Karpas-422 (cell line): Measurements from ENCODE around the gene FAM135A. TPM values are rescaled to one million over a fixed set of nuclear protein-coding genes. Genes with fewer than 3 reads are reported as not detected.
"Not testable (repeated sequence)": the region's sequence is repeated elsewhere in the genome, so short reads cannot be mapped to it uniquely, and the experiment has no call there.

Source experiments
- DNase-seq: peaks from one replicate; pipeline ENCODE4 v3.0.0-alpha.2; 2015
- H2AFZ ChIP-seq: fragments of 200-600 bp; sonication (generic); 2 replicates; pipeline ENCODE4 v1.6.1; 2014; ENCODE audit warnings: antibody characterized with exemption, low read length, mixed read lengths
- H3K27ac ChIP-seq: fragments of 200-600 bp; sonication (generic); 2 replicates; pipeline ENCODE4 v1.5.1; 2014; ENCODE audit warnings: mild to moderate bottlenecking, low read length, moderate library complexity
- H3K27me3 ChIP-seq: fragments of 200-600 bp; sonication (generic); 2 replicates; pipeline ENCODE4 v1.6.1; 2014; ENCODE audit warnings: low read length, mixed read lengths
- H3K36me3 ChIP-seq: fragments of 200-600 bp; sonication (generic); 2 replicates; pipeline ENCODE4 v1.6.1; 2014; ENCODE audit warnings: low read length, mixed read lengths; ENCODE audit not compliant: insufficient read depth
- H3K4me1 ChIP-seq: fragments of 200-600 bp; sonication (generic); 2 replicates; pipeline ENCODE4 v1.6.1; 2014; ENCODE audit warnings: mild to moderate bottlenecking, low read length, mixed read lengths
- H3K4me2 ChIP-seq: fragments of 200-600 bp; sonication (generic); 2 replicates; pipeline ENCODE4 v1.6.1; 2014; ENCODE audit warnings: low read length, low read depth, mild to moderate bottlenecking; ENCODE audit not compliant: poor library complexity, severe bottlenecking
- H3K4me3 ChIP-seq: fragments of 200-600 bp; sonication (generic); 2 replicates; pipeline ENCODE4 v1.5.1; 2014; ENCODE audit warnings: mild to moderate bottlenecking, antibody characterized with exemption, low read length, mixed read lengths
- H3K79me2 ChIP-seq: fragments of 200-600 bp; sonication (generic); 2 replicates; pipeline ENCODE4 v1.6.1; 2014; ENCODE audit warnings: mild to moderate bottlenecking, low read length, mixed read lengths
- H3K9ac ChIP-seq: fragments of 200-600 bp; sonication (generic); 2 replicates; pipeline ENCODE4 v1.6.0; 2014; ENCODE audit warnings: low read length
- H3K9me2 ChIP-seq: fragments of 200-600 bp; sonication (generic), shearing (Covaris generic); replicated peaks from 2 replicates; pipeline ENCODE4 v1.6.0; 2014; ENCODE audit warnings: mild to moderate bottlenecking, low read length, moderate library complexity; ENCODE audit not compliant: insufficient read depth
- H3K9me3 ChIP-seq: fragments of 300-700, 200-600 bp; sonication (generic); 2 replicates; pipeline ENCODE4 v1.6.1; 2014; ENCODE audit warnings: low read length, mixed read lengths
- H4K20me1 ChIP-seq: fragments of 200-600 bp; sonication (generic); 2 replicates; pipeline ENCODE4 v1.6.1; 2014; ENCODE audit warnings: mild to moderate bottlenecking, antibody characterized with exemption, low read length, low read depth; ENCODE audit not compliant: insufficient read depth
- total RNA-seq: library from RNA; depleted of rRNA; stranded (reverse); fragments of >200 nt; shearing (Covaris generic); gene quantifications from 2 replicates; pipeline ENCODE4 v1.2.3, GENCODE V29; 2014; ENCODE audit warnings: low replicate concordance

The FAM135A gene
- total RNA-seq, 1 experiment from 2014 or later = 83.0 TPM

DNA sequence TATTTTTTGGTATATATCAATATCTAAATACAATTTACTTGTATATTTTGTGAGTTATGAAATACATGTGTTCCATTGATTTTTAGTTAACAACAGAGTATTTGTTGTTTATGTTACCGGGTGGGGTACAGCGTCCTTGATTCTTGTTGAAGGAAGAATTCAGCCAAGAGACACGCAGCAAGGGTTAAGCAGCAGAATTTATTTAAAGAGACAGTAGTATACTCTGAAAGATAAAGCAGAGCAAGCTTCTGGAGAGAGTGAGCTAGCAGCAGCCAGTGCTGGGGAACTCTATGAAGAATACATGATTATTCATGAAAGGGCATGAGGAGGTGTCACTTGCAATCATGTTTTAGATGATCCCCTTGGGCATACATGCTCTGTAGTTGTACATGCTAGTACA is 76.1 kb downstream of the FAM135A start:
- no peaks in the 10 kb centered on the region for H3K9me2 ChIP-seq
- H3K79me2 ChIP-seq = 0 out of 2 replicates have a peak, but pooled peaks cover 4% of the 10 kb centered on the region
- DNase-seq = no peak
- no peak overlapping the region for H3K4me2 ChIP-seq
- H3K4me1 ChIP-seq = no peaks in the 10 kb centered on the region
- H3K4me3 ChIP-seq = no peak overlapping the region
- peaks cover 14% of the 10 kb centered on the region for H3K36me3 ChIP-seq
- H2AFZ ChIP-seq = no peak overlapping the region
- H3K9me3 ChIP-seq = no peaks in the 10 kb centered on the region
- no peaks in the 10 kb centered on the region for H3K27me3 ChIP-seq
- no peaks in the 10 kb centered on the region for H4K20me1 ChIP-seq
- no peak overlapping the region for H3K9ac ChIP-seq
- H3K27ac ChIP-seq = no peak overlapping the region

DNA sequence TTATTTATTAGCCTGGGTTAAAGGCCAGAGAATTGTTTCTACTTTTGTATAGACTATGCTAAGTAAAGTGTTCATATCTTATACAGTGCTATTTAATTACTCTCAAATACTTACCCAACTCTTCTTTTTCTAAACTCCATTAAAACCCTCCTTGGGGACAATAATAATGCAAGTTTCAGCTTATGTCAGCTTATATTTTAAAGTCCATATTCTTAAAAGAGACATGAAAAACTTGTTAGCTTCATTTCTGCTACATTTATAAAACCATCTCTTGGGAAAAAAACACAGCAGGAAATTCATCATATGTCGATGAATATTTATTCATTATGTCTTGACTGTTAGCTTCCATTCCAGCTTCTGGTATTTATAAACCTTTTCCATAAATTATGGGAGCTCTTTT is 81.5 kb downstream of the FAM135A start:
- Histone ChIP-seq H3K9me3 (no peaks in the 10 kb centered on the region), H2AFZ (no peak overlapping the region), H3K9ac (no peak overlapping the region), H3K27me3 (no peaks in the 10 kb centered on the region), H3K4me1 (no peaks in the 10 kb centered on the region), H3K9me2 (no peaks in the 10 kb centered on the region), H4K20me1 (no peaks in the 10 kb centered on the region), H3K27ac (no peak overlapping the region), H3K36me3 (peaks cover 12% of the 10 kb centered on the region), H3K79me2 (0 out of 2 replicates have a peak, but pooled peaks cover 6% of the 10 kb centered on the region), H3K4me2 (no peak overlapping the region), H3K4me3 (no peak overlapping the region)
- DNase-seq = no peak

DNA sequence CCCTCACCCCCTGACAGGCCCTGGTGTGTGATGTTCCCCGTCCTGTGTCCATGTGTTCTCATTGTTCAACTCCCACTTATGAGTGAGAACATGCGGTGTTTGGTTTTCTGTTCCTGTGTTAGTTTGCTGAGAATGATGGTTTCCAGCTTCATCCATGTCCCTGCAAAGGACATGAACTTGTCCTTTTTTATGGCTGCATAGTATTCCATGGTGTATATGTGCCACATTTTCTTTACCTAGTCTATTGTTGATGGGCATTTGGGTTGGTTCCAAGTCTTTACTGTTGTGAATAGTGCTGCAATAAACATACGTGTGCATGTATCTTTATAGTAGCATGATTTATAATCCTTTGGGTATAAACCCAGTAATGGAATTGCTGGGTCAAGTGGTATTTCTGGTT is 82.5 kb downstream of the FAM135A start:
- H3K4me2 ChIP-seq, H3K27me3 ChIP-seq, H3K79me2 ChIP-seq, H2AFZ ChIP-seq, H3K4me1 ChIP-seq, H3K27ac ChIP-seq, H3K9me2 ChIP-seq, DNase-seq, H3K4me3 ChIP-seq, H4K20me1 ChIP-seq, H3K9ac ChIP-seq, H3K9me3 ChIP-seq: not testable (repeated sequence)
- H3K36me3 ChIP-seq = peaks cover 16% of the 10 kb centered on the region

DNA sequence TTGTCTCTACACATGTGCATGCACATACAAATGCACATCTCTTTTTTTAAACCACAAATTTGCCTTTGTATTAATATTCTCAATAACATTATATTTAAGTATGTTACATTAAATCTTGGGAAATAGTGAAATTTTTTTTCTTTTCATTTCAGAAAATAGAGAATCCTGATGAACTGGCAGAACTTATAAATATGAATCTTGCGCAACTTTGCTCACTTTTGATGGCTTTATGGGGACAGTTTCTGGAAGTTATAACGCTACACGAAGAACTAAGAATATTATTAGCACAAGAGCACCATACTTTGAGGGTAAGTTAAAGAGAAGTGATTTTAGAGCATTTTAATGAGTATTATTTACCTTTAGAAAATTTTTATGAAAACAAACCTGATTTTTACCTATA is 89.2 kb downstream of the FAM135A start:
- no peaks in the 10 kb centered on the region for H3K9me2 ChIP-seq
- H2AFZ ChIP-seq = no peak overlapping the region
- no peaks in the 10 kb centered on the region for H3K4me1 ChIP-seq
- no peaks in the 10 kb centered on the region for H3K27me3 ChIP-seq
- H3K79me2 ChIP-seq = no peaks in the 10 kb centered on the region
- peaks cover 30% of the 10 kb centered on the region for H3K36me3 ChIP-seq
- no peak overlapping the region for H3K9ac ChIP-seq
- peaks cover 16% of the 10 kb centered on the region for H3K9me3 ChIP-seq
- H4K20me1 ChIP-seq = no peaks in the 10 kb centered on the region
- H3K27ac ChIP-seq = no peak overlapping the region
- no peak overlapping the region for H3K4me2 ChIP-seq
- DNase-seq = no peak
- H3K4me3 ChIP-seq = no peak overlapping the region

DNA sequence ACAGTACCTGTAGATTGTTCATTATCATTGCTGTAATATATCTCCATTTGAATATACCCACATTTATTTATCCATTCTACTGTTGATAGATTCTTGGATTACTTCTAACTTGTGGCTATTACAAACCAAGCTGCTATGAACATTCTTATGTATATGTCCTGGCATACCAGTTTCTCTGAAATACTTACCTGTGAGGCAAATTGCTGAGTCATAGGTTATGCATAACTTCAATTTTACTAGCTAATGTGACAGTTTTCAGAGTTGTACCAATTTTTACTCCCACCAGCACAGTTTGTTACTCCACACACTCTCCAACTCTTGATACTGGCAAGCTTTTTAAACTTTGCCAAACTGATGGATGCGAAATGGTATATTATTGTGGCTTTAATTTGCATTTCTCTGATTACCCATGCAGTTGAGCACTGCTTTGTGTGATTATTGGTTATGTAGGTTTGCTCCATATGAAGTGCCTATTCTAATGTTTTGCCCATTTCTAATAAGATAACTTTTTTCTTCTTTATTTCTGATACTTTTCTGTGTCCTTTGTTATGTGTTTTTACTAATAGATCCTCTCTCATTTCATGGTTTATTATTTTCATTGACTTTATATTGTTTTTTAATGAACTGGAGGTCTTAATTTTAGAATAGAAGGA is 90.6 kb downstream of the FAM135A start:
- peaks cover 16% of the 10 kb centered on the region for H3K9me3 ChIP-seq
- no peak overlapping the region for H2AFZ ChIP-seq
- DNase-seq = no peak
- H3K79me2 ChIP-seq = no peaks in the 10 kb centered on the region
- no peaks in the 10 kb centered on the region for H3K9me2 ChIP-seq
- no peak overlapping the region for H3K27ac ChIP-seq
- H3K4me3 ChIP-seq = no peak overlapping the region
- no peak overlapping the region for H3K9ac ChIP-seq
- peaks cover 30% of the 10 kb centered on the region for H3K36me3 ChIP-seq
- H3K27me3 ChIP-seq = no peaks in the 10 kb centered on the region
- H3K4me1 ChIP-seq = no peaks in the 10 kb centered on the region
- H3K4me2 ChIP-seq = no peak overlapping the region
- H4K20me1 ChIP-seq = no peaks in the 10 kb centered on the region

DNA sequence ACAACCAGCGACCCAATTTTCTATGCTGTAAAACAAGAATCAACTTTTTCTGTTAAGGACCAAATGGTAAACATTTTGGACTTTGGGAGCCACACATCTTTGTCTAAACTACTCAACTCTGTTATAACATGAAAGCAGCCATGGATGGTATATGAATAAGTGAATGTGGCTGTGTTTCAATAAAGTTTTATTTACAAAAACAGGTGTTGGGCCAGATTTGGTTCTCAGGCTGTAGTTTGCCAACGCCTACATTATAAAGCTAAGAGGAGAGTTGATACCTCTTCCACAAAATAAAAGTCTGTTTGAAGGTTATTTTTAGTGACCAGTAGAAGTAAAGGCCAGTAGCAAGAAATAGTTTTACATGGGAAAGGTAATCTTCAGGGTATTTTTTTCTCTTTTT is 93.0 kb downstream of the FAM135A start:
- Histone ChIP-seq H3K4me1 (no peaks in the 10 kb centered on the region), H3K27ac (no peak overlapping the region), H3K4me2 (no peak overlapping the region), H3K27me3 (no peaks in the 10 kb centered on the region), H4K20me1 (no peaks in the 10 kb centered on the region), H3K4me3 (no peak overlapping the region), H3K9ac (no peak overlapping the region), H3K9me2 (no peaks in the 10 kb centered on the region), H3K36me3 (peaks cover 36% of the 10 kb centered on the region), H3K9me3 (peaks cover 16% of the 10 kb centered on the region), H2AFZ (no peak overlapping the region), H3K79me2 (no peaks in the 10 kb centered on the region)
- DNase-seq = no peak

DNA sequence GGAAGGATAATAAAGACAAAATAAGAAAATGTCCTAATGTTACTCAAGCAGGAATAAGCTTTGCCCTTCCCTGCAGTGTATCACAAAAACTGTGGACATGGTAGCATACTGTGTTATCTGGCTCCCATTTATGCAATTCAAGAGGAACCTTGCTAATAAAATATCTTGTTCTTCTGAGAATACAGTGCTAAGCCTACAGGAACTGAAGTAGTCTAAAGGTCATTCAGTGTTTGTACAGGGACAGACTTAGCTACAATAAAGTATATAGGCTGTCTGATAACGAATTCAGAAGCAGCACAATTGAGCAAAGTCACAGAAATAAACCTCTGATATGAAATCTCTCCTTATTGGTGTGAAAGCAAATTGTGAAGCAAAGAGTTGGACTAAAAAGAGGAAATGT is 93.9 kb downstream of the FAM135A start:
- Histone ChIP-seq H3K27ac (no peak overlapping the region), H3K27me3 (no peaks in the 10 kb centered on the region), H3K9ac (no peak overlapping the region), H3K4me2 (no peak overlapping the region), H4K20me1 (no peaks in the 10 kb centered on the region), H3K79me2 (no peaks in the 10 kb centered on the region), H3K9me3 (peaks cover 16% of the 10 kb centered on the region), H3K9me2 (no peaks in the 10 kb centered on the region), H3K4me3 (no peak overlapping the region), H3K4me1 (no peaks in the 10 kb centered on the region), H3K36me3 (peaks cover 35% of the 10 kb centered on the region), H2AFZ (no peak overlapping the region)
- DNase-seq = no peak

DNA sequence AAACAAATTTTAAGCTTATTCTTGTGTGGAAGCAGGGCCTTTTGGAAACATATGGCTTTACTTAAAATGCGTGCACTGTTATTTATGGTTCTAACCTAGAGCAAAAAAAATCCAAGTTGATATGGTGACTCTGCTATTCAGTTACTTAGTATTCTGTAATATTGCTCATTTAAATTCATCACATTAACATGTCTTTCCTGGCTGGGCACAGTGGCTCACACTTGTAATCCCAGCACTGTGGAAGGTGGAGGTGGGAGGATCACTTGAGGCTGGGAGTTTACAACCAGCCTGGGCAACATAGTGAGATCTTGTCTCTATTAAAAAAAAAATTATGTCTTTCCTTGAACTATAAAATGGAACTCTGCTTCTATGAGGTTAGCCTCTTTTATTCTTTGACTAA is 95.6 kb downstream of the FAM135A start:
- H3K9ac ChIP-seq = no peak overlapping the region
- no peak for DNase-seq
- peaks cover 5% of the 10 kb centered on the region for H3K9me3 ChIP-seq
- no peak overlapping the region for H3K27ac ChIP-seq
- no peaks in the 10 kb centered on the region for H3K27me3 ChIP-seq
- H3K4me1 ChIP-seq = no peaks in the 10 kb centered on the region
- no peaks in the 10 kb centered on the region for H3K79me2 ChIP-seq
- H3K4me3 ChIP-seq = no peak overlapping the region
- no peak overlapping the region for H2AFZ ChIP-seq
- no peaks in the 10 kb centered on the region for H4K20me1 ChIP-seq
- no peaks in the 10 kb centered on the region for H3K9me2 ChIP-seq
- peaks cover 17% of the 10 kb centered on the region for H3K36me3 ChIP-seq
- H3K4me2 ChIP-seq = no peak overlapping the region
